CD4-positive, alpha-beta T cell treated with Interleukin-12 subunit alpha and Interleukin-12 subunit beta, for 1 hour (primary cell): ENCODE measurements around the gene LRCH1.

Source experiments
- DNase-seq: peaks from one replicate; pipeline ENCODE4 v3.0.0-alpha.2; 2020

Gene LRCH1

DNA sequence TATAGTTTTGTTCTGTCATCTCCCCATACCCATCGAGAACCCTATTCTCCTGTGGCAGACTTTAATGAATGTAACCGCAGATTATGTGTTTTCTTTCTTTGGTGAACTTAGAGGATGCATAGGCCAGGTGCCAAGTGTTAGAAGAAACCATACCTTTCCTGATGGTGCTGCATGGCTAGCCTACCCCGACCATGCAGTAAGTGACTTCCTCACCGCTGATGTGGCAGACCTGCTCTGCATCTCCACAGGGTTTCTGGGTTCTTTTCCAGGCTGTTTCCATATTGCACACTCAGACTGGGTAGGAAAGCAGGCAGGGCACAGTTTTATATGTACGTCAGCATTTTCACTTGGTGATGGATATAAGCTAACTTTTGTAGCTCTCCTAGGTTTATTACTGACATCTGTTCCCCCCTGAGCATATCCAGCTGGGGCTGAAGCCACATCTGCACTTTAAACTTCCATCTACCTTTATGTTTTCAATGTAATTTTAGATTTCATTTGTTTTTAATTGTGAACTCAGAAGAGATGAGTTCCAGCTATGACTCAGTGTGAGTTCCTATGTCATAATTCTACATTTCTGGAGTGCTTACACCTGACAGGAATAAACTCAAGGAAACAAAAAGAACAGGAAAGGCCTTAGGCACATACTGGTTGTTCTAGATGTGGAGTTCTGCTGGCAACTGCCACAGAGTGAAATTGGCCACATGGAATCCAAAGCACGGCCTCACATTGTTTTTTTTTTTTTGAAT lies 42.3 kb downstream of the LRCH1 start:
- DNase-seq, result no peak

DNA sequence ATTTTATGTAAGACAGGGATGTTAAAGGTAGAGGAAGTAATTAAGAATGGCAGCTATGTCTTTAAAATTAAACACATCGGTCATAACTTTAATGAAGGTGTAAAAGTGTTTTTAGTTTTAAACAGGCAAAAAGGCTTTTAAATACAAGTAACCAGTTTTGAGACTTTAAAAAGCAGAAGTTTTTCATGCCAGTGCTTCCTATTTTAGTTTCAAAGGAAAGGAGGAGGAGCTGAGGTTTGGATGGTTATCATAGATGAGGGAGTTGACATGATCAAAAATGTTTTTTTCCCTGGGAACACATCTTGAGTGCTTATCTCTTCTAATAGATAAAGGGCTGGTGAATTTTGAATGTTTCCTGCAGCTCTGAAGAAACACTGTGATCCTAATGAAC lies 42.9 kb downstream of the LRCH1 start:
- DNase-seq, result no peak

DNA sequence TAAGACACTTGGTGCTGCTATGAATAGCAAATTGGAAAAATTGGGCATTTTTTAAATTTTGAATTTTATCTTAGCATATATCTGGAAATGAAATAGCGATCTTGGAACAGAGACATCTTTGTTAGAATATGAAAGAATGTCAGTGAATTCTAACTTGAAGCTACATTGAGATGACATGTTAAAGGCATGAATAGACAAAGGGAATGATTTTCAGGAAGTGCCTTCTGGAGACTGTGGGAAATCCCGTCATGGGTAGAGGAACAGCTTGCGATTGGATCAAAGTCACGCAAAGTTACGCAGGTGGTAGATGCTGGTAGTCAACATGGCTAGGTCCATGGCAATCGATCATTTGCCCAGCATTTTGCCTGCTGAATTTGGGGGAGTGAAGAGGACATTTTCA lies 43.5 kb downstream of the LRCH1 start:
- no peak for DNase-seq

DNA sequence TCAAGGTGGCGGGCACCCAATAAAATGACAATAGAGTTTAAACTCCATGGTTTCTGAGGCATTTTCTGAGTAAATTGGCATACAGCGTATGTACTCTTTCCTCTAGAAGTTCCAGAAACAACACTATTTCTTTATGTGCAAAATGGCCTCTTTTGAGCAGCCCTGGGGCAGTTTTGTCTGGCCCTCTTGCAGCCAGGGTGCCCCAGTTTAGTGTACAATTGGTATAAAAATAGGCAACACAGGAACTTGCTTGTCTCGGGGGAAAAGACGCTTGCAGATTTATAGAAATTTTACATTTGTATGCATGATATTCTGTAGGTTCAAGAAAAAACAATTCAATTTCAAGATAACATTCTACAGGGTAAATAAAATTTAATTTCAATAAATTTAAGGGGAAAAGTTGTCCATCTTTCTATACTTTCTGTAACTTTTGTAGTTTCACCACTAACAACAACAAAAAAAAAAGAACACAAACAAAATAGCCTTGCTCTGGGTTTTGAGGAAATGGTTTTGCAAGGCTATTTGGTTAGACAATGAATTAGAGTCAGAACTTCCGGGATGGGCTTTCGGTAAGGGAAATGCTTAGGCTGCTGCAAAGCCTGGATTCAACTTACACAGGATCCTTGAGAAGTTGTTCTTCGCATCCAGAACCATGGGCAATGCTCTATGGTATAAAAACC lies 45.3 kb downstream of the LRCH1 start:
- DNase-seq, result no peak

DNA sequence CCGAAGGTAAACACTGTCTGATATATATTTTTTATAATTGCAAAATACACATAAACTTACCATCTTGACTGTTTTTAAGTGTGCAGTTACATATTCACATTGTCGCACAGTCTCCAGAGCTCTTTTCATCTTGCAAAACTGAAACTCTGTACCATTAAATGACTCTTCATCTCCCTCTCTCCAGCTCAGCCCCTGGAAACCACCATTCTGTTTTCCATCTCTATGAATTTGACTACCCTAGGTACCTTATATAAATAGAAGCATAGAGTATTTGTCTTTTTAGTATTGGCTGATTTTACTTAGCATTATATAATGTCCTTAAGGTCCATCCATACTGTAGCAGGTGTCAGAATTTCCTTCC lies 45.8 kb downstream of the LRCH1 start:
- no peak for DNase-seq

DNA sequence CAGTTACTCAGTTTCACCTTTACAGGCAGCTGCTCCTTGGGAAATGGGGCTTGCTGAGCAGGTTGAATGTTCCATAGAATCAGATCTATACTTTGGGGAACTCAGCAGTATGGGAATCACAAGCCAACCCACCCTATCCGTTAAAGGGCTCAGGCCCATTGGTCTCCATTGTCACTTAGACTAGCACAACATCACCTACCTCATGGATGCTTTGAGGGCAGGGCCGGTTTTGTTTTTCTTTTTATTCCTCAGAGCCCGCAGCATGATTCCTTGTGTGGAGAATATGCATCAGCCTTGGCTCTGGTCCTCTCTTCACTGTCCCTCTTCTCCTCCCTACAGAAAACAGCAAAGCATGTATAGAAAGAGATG lies 48.0 kb downstream of the LRCH1 start:
- DNase-seq, result no peak

DNA sequence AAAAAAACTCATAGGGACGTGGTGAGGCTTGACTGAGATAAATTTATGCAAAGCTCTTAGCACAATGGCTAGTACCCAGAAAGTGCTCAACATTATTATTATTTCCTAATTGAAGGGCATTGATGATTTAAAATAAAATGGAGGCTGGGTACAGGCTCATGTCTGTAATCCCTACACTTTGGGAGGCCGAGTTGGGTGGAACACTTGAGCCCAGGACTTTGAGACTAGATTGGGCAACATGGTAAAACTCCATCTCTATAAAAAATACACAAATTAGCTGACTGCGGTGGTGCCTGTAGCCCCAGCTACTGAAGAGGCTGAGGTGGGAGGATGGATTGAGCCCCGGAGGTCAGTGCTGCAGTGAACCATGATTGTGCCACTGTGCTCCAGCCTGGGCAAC lies 49.6 kb downstream of the LRCH1 start:
- no peak for DNase-seq

DNA sequence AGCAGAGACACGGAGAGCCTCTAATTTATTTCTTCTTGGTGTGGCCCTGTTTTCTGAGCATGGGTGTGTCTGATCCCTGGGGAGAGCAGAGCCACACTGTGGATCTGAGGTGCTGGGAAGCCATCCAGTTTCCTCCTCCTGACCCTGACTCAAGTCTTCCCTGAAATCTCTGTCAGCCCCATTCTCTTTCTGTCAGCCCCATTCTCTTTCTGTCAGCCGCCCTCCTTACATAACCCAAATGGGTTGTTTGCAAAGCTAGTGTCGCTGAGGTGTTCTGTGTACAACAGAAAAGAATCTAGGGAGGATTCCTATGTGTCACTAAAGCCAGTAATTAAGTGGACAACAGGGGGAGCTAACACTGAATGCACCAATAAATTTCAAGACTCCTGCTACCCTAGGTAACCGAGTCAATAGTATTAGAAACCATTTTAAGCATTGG lies 50.2 kb downstream of the LRCH1 start:
- no peak for DNase-seq

DNA sequence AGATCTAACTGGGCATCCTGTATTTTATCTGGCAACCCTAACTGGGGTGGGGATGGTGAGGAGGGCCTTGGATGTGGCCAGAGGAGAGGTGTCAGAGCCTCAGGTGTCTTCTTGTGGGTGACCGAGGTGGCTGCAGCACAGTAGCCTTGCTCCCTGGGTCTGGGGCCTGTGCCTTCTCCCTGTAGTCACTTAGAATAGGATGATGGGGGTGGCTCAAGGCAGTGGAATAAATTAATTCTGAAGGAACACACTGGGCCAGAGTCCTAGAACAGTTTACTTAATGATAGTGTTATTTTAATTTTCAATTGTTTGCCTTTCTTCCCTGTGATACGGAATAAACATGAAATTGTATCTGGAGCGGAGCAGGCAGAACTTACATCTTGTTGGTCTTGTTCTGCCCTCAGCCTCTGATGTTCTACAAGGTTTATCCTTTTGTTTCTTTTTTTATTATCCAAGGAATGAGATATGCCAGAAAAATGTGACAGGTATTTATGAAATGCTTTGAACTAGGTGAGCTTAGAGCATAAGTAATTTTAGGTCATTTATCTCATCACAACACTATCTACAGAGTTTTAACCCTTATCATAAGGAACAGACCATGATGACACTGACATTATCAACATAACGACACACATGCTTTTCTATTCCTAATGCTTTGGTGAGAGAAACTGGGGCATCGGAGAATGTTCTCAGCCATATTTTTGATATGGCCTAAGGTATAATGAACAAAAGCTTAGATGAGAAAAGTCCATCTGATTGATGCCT lies 51.4 kb downstream of the LRCH1 start:
- no peak for DNase-seq

DNA sequence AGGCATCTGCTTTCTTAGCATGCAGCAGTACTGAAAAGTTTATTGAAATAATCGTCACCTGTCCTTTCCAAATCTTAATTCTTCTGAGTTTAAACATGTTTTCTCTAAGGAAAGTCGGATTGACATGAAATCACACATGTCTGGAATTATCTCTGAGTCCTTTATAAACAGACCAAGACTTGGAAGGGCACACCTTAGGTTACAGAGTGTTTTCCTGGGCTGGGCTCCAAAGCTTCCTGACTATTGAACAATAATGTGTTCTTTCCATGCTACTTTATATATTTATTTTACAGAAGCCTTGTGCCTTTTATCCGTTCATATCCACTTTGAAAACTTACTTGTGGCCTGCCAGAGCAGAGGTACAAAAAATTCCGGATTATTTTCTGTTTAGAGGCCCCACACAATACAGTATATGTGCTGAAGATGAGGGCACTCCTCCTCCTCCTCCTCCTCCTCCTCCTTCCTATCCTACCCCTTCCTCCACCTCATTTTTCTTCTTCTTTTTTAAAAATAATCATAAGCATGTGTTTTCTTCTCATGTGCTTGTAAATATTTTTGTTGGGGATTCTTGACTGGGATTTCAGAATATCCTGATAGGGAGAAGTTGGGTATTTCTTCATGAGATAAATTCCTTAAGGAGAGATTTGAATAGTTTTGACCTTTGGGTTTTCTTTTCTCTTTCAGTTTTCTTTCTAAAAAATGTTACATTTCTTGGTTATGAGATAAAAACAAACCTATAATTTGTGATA lies 52.3 kb downstream of the LRCH1 start:
- no peak for DNase-seq

DNA sequence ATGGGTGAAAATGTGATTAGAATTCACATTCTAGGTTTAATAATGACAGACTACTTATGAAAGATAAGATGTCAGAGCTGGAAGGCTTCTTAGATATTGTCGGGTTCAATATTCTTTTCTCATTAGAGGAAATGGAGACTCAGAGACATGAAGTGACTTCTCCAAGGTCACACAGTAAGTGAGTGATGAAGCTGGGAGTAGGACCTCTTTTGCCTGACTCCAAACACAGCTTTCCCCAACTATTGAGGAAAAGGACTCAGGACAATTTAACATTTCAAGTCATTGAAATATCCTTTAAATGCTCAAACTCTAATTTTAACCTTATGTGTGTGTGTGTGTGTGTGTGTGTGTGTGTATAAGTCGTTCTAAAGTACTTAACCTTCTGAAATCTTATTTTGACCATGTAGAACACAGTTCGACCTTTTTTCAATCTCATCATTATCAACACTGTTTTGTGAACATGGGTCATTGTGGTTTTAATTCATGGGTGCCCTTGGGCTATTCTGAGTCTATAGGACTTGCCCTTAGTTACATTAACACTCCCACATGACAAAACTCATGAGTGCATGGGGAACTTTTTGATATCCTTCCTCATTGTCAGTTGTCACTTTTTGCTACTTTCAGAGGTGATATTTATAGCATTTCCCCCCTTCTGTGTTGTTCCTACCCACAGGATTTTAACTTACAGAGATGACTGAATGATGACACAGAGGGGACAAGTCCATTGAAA lies 53.0 kb downstream of the LRCH1 start:
- DNase-seq, result no peak

DNA sequence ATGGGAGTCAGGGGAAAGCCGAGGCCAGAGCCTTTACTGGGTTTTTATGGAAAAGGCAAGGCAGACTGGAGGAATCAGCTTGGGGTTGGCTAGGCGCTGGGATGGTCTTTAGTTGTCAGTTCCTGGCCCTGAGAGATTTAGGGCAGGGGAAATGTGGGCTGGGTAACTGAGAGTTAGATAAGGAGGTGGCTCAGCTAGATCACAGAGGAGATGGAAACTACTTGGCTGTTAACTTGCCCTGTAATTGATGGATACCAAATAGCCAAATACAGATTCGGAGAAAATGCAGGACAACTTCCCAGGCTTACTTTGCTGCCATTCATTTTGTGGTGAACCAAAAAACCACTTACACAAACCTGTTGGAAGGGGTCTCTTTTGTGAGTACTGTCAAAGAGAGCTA lies 54.0 kb downstream of the LRCH1 start:
- no peak for DNase-seq

DNA sequence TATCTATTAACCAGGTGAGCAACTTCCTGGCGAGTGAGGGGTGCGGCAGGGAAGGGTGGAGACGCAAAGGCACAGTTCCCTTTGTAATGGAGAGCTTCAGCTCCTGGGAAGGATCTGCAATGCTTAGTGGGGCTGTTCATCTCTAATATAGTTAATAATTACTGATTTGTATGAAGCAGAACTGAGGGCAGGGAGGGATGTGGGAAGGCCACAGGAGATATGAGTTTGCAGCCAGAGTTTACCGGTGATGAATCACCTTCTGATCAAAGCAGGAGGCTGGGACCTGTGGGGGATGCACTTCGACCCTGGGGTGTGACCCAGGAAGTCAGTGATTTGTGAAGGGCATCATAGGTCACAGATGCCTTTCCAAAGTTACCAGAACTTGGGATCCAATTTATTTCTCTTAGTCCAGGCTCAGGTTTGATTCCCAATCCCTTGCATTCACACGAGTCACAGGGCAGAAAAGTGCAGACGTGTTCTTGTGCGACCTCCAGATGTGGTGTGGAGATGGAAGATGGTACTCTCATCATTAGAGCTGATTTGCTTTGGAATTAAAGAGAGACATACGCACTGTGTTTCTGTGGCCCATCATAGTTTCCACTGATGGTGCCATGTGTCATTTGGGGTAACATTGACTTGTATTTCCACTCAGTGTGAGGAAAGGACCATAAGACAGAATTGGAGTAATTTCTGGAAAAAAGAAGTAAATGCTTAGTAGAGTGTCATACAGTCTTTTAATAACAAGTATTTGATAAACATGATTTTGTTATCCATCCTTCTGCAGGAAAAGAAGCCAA lies 55.0 kb downstream of the LRCH1 start:
- no peak for DNase-seq

DNA sequence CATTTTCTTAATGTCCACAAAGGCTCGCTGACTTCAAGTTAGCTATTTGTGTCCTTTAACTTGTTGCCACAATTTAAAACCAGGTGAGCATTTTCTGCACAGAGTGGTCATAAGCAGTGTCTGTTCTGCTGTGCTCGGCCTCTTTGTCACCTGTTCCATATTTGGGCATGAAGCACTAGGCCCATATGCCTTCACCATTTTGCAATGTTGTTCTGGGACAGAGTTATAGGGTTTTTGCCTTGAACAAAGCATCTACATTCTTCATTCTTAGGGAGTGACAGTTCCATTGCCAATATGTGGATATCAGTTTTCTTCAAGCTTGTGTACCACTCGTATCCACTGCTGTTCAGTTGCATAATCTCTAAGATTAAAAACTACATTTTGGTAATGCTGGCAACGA lies 56.1 kb downstream of the LRCH1 start:
- no peak for DNase-seq

DNA sequence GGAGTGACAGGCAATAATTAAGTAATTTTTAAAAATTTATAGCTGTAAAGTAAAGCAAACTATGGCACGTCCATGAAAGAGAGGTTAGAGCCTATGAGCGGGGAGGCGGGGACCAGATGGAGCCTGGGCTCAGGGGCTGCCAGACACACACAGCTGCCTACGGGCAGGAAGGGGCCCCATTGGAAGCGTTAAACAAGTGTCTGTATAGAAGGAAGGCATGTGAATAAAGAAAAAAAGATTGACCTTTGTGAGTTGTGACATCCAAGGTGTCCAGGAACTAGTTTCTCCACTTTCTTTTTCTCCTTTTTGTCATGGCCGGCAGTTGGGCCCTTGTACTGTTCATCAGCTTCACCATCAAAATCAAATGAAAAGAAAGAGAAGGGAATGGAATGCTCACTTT lies 56.8 kb downstream of the LRCH1 start:
- no peak for DNase-seq

DNA sequence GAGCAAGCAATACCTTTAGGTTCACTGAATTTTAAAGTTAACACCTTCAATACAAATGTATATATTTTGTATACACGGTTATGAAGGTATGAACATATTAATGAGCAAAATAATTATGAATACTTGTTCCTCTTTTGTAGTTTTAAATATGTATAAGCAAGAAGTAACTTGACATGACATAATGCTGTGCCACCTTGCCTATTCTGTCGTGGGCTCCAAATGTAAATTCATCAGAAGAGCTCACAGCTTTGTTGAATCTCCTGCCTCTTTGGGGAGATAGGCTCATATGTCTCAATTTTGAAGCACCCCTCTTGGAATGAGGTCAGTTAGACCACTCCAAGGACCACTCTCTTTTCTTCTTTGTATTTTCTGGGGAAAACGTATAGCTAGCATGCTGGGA lies 59.3 kb downstream of the LRCH1 start:
- DNase-seq, result no peak

DNA sequence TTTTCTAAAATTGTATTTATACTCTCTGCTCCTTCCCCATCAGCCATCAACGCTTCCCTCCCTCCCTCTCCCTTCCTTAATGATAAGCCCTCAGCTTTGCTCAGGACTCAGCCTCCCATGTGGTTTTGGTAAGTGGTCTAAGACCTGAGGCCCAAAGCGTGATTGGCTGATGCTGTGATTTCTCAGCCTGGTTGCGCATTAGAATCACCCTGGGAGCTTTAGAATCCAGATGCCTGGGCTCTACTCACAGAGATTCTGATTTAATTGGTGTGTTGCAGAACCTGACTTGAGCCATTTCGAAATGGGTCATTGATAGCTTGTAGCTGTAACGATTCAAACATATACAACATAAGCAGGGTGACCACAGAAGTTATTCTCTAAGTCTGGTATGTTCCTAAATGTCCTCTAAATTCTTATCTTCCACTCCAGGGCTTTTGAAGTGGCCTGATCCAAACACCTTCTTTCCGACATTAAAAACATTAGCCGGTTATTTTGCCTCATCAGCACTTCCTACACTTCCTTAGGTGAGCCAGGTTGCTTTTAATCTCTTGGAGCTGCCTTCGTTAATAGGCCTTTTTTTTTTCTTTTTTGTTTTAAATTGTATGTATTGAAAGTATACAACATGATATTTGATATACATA lies 60.6 kb downstream of the LRCH1 start:
- no peak for DNase-seq

DNA sequence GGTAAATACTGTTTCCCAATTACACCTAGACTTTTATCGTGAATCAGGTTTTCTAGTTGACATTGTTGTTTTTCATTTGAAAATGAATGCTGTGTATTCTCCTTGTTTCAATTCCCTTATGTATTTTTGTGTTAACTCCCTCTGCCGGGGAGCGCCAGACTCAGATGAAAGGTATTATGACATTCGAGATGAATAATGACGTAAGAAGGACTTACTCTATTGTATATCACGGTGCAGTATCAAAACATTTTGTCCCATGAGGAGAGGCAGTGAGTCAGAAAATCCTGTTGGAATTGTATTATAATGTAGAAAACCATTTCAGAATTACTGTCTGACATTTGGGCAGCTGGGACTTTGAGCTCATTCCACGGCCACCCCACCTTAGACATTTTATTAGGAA lies 61.6 kb downstream of the LRCH1 start:
- no peak for DNase-seq

DNA sequence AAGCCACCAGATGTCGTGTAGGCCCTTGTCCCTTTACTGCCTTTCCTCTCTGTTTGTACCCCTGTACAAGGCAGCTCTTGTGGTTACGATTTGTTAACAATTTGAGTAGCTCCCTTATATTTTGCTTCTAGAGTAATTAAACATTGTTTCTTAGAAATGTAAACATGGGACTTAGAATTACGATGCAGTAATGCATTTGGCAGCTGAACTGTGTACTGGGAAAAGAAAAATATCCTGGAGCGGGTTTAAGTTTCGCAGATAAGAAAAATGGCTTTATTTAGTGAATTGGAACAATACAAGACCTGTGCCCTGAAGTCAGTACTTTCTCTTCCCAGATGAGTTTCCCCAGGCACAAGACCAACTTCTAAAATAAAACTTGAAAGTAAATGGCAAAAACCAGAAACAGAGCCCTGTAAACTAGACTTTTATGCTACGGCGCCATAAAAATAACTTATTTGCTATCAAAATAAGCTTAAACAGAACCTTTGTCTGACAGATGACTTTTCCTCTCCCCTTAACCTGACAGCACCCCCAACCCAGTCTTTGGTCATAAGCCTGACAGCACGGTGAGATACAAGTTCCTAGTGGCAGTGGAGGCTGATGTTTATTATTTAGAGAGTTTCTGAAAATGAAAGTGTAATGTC lies 63.0 kb downstream of the LRCH1 start:
- DNase-seq, result no peak

DNA sequence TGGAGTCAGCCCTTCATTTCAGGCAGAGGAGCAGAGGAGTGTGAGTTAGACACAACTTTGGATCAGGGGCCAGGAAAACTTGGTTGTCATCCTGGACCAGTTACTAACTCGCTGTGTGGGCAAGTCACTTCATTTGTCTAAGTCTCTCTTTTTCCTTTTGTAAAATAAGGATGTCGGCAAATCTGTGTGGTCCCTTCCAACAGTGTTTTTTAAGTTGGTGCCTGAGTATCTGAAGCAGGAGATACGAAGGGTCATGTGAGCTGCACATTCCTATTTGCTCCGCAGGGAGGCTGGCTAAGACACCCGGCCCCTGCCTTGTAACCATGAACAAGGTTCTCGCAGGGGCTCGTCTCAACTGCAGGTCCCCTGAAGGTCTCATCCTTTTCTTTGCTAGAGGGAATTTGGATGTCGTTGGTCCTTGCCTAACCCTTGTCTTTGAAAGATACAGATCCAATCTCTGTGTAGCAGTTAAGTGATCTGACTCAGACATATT lies 64.3 kb downstream of the LRCH1 start:
- DNase-seq, result no peak

DNA sequence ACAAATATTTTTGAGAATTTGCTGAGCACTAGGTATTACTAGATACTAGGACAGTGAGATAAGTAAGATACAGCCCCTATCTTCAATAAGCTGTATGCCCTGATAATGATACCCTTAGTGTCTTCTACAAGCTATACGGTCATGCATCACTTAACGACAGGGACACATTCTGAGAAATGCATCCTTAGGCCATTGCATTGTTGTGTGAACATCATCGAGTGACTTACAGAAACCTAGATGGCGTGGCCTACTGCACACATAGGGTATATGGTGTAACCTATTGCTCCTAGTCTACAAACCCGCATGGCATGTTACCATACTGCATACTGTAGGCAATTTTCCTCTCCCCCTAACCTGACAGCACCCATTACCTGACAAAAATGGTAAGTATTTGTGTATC lies 64.9 kb downstream of the LRCH1 start:
- DNase-seq, result no peak
